ENCODE data around the gene MRPS18A.
"Not testable (repeated sequence)": the region's sequence is repeated elsewhere in the genome, so short reads cannot be mapped to it uniquely, and the experiment has no call there.

The MRPS18A gene

DNA sequence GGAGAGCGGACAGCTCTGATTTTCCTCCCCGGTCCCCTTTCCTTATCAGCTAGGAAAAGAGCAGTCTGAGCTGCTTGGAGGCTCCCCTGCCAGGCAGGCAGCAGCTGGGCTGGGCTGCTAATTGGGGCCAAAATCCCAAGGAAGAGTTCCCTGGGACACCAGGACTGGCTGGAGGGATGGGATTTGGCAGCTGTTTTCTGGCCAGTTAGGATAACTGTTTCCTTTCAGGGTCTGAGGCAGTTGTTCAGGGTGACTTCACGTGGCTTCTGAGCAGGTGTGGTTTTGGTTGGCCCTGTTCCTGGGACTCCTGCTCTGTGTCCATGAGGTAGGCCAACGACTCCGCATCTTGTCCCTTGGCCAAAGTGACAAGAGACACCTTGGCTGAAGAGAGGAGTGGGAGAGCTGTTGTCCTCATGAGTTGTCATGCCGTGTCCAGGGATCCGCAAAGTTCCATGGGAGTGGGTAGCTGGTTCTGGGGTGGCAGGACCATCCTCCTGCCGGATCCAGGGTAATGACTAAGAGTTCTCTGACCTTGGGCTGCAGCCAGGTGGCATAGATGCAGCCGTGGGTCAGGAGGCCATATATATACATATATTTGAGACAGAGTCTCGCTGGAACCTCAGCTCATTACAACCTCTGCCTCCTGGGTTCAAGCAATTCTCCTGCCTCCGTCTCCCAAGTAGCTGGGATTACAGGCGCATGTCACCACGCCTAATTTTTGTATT lies 21.2 kb downstream of the MRPS18A start:
- H3K27ac ChIP-seq (ENCODE audit: low read depth in 2 of 2, low read length in 2 of 2) = no peak overlapping the region
- no peak overlapping the region for H3K4me3 ChIP-seq (ENCODE audit: low read length in 2 of 2)
- peaks cover 32% of the 10 kb centered on the region in 2 donors for H3K4me1 ChIP-seq (ENCODE audit: control insufficient read depth in 2 of 2, insufficient read depth in 2 of 2, low read length in 2 of 2)
- no peak overlapping the region for H3K9ac ChIP-seq (ENCODE audit: low read depth in 1 of 2, low read length in 2 of 2)
- no peaks in the 10 kb centered on the region for H3K27me3 ChIP-seq (ENCODE audit: control insufficient read depth in 2 of 2, insufficient read depth in 2 of 2, low read length in 2 of 2)
- H3K36me3 ChIP-seq (ENCODE audit: control insufficient read depth in 2 of 2, insufficient read depth in 2 of 2, low read length in 2 of 2) = peaks cover 8% of the 10 kb centered on the region in 2 donors
- H3K9me3 ChIP-seq (ENCODE audit: control insufficient read depth in 2 of 2, low read length in 2 of 2) = no peaks in the 10 kb centered on the region

DNA sequence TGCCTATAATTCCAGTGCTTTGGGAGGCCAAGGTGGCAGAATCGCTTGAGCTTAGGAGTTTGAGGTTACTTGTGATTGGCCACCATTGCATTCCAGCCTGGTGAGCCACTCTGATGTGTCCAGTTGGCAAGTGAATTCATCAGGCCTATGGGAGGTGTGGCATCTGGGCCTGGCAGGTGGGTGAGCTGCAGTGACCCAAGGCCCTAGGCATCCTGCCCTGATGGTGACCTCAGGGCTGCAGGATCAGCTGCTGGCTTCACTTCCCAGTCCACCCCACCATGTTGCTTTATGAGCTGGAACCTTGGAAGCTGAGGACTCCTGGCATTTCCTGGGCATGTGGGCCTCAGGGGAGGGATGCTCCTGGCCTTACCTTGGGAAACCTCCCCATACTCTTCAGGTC lies 22.2 kb downstream of the MRPS18A start:
- peaks cover 27% of the 10 kb centered on the region in 2 donors for H3K4me1 ChIP-seq (ENCODE audit: control insufficient read depth in 2 of 2, insufficient read depth in 2 of 2, low read length in 2 of 2)
- H3K9ac ChIP-seq (ENCODE audit: low read depth in 1 of 2, low read length in 2 of 2) = no peak overlapping the region
- H3K4me3 ChIP-seq (ENCODE audit: low read length in 2 of 2) = no peak overlapping the region
- no peaks in the 10 kb centered on the region for H3K27me3 ChIP-seq (ENCODE audit: control insufficient read depth in 2 of 2, insufficient read depth in 2 of 2, low read length in 2 of 2)
- H3K36me3 ChIP-seq (ENCODE audit: control insufficient read depth in 2 of 2, insufficient read depth in 2 of 2, low read length in 2 of 2) = no peaks in the 10 kb centered on the region
- H3K27ac ChIP-seq (ENCODE audit: low read depth in 2 of 2, low read length in 2 of 2) = no peak overlapping the region
- peaks cover 0 to 4% of the 10 kb centered on the region in 2 donors for H3K9me3 ChIP-seq (ENCODE audit: control insufficient read depth in 2 of 2, low read length in 2 of 2)

DNA sequence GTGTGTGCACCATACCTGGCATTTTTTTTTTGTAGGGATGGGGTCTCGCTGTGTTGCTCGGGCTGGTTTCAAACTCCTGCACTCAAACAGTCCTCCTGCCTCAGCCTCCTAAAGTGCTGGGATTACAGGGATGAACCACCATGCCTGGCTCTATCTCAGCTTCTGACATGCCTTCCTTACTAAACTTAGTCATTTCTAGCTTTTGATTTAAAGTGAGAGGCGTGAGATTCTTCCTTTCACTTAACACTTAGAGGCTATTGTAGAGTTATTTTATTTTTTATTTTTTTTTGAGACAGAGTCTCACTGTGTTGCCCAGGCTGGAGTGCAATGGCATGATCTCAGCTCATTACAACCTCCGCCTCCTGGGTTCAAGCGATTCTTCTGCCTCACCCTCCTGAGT lies 24.6 kb downstream of the MRPS18A start:
- not testable (repeated sequence) for H3K9ac ChIP-seq (ENCODE audit: low read depth in 1 of 2, low read length in 2 of 2); H3K9me3 ChIP-seq (ENCODE audit: control insufficient read depth in 2 of 2, low read length in 2 of 2); H3K4me3 ChIP-seq (ENCODE audit: low read length in 2 of 2); H3K4me1 ChIP-seq (ENCODE audit: control insufficient read depth in 2 of 2, insufficient read depth in 2 of 2, low read length in 2 of 2); H3K27me3 ChIP-seq (ENCODE audit: control insufficient read depth in 2 of 2, insufficient read depth in 2 of 2, low read length in 2 of 2); H3K36me3 ChIP-seq (ENCODE audit: control insufficient read depth in 2 of 2, insufficient read depth in 2 of 2, low read length in 2 of 2); H3K27ac ChIP-seq (ENCODE audit: low read depth in 2 of 2, low read length in 2 of 2)

DNA sequence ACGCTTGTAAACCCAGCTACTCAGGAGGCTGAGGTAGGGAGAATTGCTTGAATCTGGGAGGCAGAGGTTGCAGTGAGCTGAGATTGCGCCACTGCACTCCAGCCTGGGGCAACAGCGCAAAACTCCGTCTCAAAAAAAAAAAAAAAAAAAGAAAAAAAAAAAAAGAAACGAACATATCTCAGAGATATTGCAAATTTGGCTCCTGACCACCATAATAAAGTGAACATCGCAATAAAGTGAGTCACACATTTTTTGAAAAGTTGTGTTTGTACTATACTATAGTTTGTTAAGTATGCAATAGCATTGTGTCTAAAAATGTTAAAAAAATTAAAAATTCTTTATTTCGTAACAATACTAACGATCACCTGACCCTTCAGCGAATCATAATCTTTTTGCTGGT lies 29.4 kb downstream of the MRPS18A start:
- Histone ChIP-seq H3K27me3 (ENCODE audit: control insufficient read depth in 2 of 2, insufficient read depth in 2 of 2, low read length in 2 of 2) (no peaks in the 10 kb centered on the region), H3K4me1 (ENCODE audit: control insufficient read depth in 2 of 2, insufficient read depth in 2 of 2, low read length in 2 of 2) (no peaks in the 10 kb centered on the region)

DNA sequence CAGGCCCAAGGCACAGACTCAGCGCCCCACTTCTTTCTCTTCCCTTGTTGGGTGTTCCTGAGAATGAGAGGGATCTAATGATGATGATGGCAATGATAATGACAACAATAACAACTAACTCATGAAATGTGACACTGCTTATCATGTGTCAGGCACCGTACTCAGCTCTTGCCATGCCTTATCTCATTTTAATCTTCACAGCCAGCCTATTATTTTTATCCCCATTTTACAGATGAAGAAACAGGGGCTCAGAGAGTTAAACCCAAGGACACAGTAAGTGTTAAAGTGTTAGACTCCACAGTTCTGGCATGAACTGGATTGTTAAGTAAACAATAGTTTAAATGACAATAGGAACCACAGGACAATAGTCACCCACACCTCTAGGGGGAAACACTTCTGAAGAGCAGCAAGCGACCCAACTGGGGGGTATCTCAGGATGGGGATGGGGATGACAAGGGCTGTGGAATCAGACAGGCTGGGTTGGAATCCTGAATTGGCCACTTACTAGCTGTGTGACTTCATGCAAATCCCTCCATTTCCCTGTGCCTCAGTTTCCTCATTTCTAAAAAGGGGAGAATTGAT lies 30.3 kb downstream of the MRPS18A start:
- Histone ChIP-seq H3K9ac (ENCODE audit: low read depth in 1 of 2, low read length in 2 of 2) (no peak overlapping the region), H3K36me3 (ENCODE audit: control insufficient read depth in 2 of 2, insufficient read depth in 2 of 2, low read length in 2 of 2) (no peaks in the 10 kb centered on the region), H3K4me1 (ENCODE audit: control insufficient read depth in 2 of 2, insufficient read depth in 2 of 2, low read length in 2 of 2) (no peaks in the 10 kb centered on the region), H3K27me3 (ENCODE audit: control insufficient read depth in 2 of 2, insufficient read depth in 2 of 2, low read length in 2 of 2) (no peaks in the 10 kb centered on the region), H3K27ac (ENCODE audit: low read depth in 2 of 2, low read length in 2 of 2) (no peak overlapping the region), H3K9me3 (ENCODE audit: control insufficient read depth in 2 of 2, low read length in 2 of 2) (peaks cover 0 to 4% of the 10 kb centered on the region in 2 donors), H3K4me3 (ENCODE audit: low read length in 2 of 2) (no peak overlapping the region)

More for the DNA sequence above, 29.4 kb downstream of the MRPS18A start:
- Histone ChIP-seq H3K9me3 (ENCODE audit: control insufficient read depth in 2 of 2, low read length in 2 of 2) (peaks cover 0 to 4% of the 10 kb centered on the region in 2 donors), H3K4me3 (ENCODE audit: low read length in 2 of 2) (no peak overlapping the region), H3K9ac (ENCODE audit: low read depth in 1 of 2, low read length in 2 of 2) (no peak overlapping the region), H3K27ac (ENCODE audit: low read depth in 2 of 2, low read length in 2 of 2) (no peak overlapping the region), H3K36me3 (ENCODE audit: control insufficient read depth in 2 of 2, insufficient read depth in 2 of 2, low read length in 2 of 2) (no peaks in the 10 kb centered on the region)

DNA sequence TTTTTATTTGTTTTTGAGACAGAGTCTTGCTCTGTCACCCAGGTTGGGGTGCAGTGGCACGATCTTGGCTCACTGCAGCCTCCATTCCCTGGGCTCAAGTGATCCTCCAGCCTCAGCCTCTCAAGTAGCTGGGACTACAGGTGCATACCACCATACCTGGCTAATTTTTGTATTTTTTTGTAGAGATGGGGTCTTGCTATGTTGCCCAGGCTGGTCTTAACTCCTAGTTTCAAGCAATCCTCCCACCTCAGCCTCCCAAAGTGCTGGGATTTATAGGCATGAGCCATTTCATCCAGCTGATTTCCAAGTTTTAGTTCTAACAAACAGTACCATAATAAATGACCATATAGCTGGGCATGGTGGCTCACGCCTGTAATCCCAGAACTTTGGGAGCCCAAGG lies 34.8 kb downstream of the MRPS18A start:
- not testable (repeated sequence) for H3K4me3 ChIP-seq (ENCODE audit: low read length in 2 of 2); H3K4me1 ChIP-seq (ENCODE audit: control insufficient read depth in 2 of 2, insufficient read depth in 2 of 2, low read length in 2 of 2); H3K36me3 ChIP-seq (ENCODE audit: control insufficient read depth in 2 of 2, insufficient read depth in 2 of 2, low read length in 2 of 2); H3K27me3 ChIP-seq (ENCODE audit: control insufficient read depth in 2 of 2, insufficient read depth in 2 of 2, low read length in 2 of 2); H3K9ac ChIP-seq (ENCODE audit: low read depth in 1 of 2, low read length in 2 of 2); H3K27ac ChIP-seq (ENCODE audit: low read depth in 2 of 2, low read length in 2 of 2); H3K9me3 ChIP-seq (ENCODE audit: control insufficient read depth in 2 of 2, low read length in 2 of 2)

DNA sequence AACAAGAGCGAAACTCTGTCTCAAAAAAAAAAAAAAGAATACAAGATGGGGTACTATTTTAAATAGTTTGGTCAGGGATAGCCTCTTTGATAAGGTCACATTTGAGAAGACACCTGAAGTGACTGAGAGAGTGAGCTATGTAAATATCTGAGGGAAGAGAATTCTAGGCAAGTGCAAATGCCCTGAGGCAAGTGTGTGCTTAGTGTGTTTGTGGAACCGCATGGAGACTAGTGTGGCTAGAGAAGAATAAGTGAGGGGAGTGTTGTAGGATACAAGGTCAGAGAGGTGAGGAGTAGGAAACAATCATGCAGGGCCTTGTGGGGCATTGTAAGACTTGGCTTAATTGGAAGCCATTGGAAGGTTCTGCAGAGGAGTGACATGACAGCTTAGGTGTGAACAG lies 39.3 kb downstream of the MRPS18A start:
- peaks cover 0 to 2% of the 10 kb centered on the region in 2 donors for H3K4me1 ChIP-seq (ENCODE audit: control insufficient read depth in 2 of 2, insufficient read depth in 2 of 2, low read length in 2 of 2)
- H3K4me3 ChIP-seq (ENCODE audit: low read length in 2 of 2) = no peak overlapping the region
- no peak overlapping the region for H3K27ac ChIP-seq (ENCODE audit: low read depth in 2 of 2, low read length in 2 of 2)
- no peak overlapping the region for H3K9ac ChIP-seq (ENCODE audit: low read depth in 1 of 2, low read length in 2 of 2)
- no peaks in the 10 kb centered on the region for H3K27me3 ChIP-seq (ENCODE audit: control insufficient read depth in 2 of 2, insufficient read depth in 2 of 2, low read length in 2 of 2)
- H3K9me3 ChIP-seq (ENCODE audit: control insufficient read depth in 2 of 2, low read length in 2 of 2) = no peaks in the 10 kb centered on the region
- H3K36me3 ChIP-seq (ENCODE audit: control insufficient read depth in 2 of 2, insufficient read depth in 2 of 2, low read length in 2 of 2) = no peaks in the 10 kb centered on the region

DNA sequence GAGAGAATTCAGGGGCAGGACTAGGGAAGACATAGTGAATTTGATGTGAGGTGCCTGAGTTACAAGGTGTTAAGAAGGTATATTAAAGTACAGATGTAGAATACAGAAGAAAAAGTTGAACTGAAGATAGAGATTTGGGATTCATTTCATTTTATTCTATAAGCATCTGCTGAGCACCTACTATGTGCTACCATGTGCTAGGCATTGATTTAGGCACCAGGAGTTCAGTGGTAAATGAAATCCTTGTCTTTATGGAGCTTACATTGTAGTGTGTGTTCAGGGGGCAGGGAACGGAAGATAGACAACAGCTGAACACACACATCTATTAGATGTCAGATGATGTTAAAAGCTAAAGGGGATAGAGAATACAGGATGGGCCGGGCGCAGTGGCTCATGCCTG lies 40.0 kb downstream of the MRPS18A start:
- Histone ChIP-seq H3K36me3 (ENCODE audit: control insufficient read depth in 2 of 2, insufficient read depth in 2 of 2, low read length in 2 of 2) (peaks cover 0 to 2% of the 10 kb centered on the region in 2 donors), H3K27ac (ENCODE audit: low read depth in 2 of 2, low read length in 2 of 2) (no peak overlapping the region), H3K4me1 (ENCODE audit: control insufficient read depth in 2 of 2, insufficient read depth in 2 of 2, low read length in 2 of 2) (peaks cover 0 to 2% of the 10 kb centered on the region in 2 donors), H3K27me3 (ENCODE audit: control insufficient read depth in 2 of 2, insufficient read depth in 2 of 2, low read length in 2 of 2) (no peaks in the 10 kb centered on the region), H3K9ac (ENCODE audit: low read depth in 1 of 2, low read length in 2 of 2) (no peak overlapping the region), H3K9me3 (ENCODE audit: control insufficient read depth in 2 of 2, low read length in 2 of 2) (no peaks in the 10 kb centered on the region), H3K4me3 (ENCODE audit: low read length in 2 of 2) (no peak overlapping the region)

DNA sequence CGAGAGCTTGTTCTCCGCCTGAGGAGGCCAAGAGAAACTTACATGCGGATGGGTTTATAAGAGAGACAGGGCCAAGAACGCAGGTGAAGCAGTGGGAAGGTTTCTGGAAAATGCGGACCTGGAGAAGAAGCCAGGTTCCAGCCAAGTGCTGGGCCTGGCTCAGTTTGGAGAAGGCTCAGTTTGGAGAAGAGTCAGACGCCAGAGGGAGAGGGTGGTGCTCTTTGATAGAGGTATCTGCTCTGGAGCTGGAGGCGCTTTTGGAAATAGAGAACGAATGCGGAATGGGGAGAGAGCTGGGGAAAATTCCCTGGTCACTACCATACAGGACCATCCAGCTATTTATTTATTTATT lies 42.0 kb downstream of the MRPS18A start:
- Histone ChIP-seq H3K9ac (ENCODE audit: low read depth in 1 of 2, low read length in 2 of 2) (no peak overlapping the region), H3K36me3 (ENCODE audit: control insufficient read depth in 2 of 2, insufficient read depth in 2 of 2, low read length in 2 of 2) (peaks cover 9 to 16% of the 10 kb centered on the region in 2 donors), H3K27ac (ENCODE audit: low read depth in 2 of 2, low read length in 2 of 2) (no peak overlapping the region), H3K4me3 (ENCODE audit: low read length in 2 of 2) (peak overlapping the region; percentile 22 to 54), H3K27me3 (ENCODE audit: control insufficient read depth in 2 of 2, insufficient read depth in 2 of 2, low read length in 2 of 2) (no peaks in the 10 kb centered on the region), H3K4me1 (ENCODE audit: control insufficient read depth in 2 of 2, insufficient read depth in 2 of 2, low read length in 2 of 2) (peaks cover 0 to 2% of the 10 kb centered on the region in 2 donors), H3K9me3 (ENCODE audit: control insufficient read depth in 2 of 2, low read length in 2 of 2) (no peaks in the 10 kb centered on the region)

DNA sequence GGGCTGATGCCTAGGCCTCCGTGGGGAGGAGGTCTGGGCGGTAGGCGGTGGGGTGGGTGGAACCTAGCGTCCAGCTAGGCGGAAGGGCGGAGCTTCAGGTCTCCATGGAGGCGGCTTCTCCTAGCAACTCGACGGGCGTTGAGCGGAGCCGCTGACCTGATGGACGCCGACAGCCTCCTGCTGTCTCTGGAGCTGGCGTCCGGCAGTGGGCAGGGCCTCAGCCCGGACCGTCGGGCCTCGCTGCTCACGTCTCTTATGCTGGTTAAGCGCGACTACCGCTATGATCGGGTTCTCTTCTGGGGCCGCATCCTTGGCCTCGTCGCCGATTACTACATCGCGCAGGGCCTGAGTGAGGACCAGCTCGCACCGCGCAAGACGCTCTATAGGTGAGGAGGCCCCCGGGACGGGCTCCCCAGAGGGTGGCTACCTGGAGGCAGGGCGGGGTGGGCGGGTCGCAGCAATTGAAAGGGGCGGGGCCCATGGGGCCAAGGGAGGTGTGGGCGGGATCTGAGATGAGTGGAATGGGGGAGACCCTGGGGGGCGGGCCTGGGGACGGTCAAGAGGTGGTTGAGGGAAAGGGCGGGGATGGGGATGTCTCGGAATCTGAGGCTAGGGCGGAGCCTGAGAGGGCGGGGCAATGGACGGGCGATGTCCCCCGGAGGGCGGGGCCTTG lies 42.5 kb downstream of the MRPS18A start, which contains the start of gene RSPH9:
Gene RSPH9, plus strand, starts transcription at position 97 of the 673 bp plus-strand sequence. Its CDS starts 63 bp downstream, at position 160.
- Histone ChIP-seq H3K27ac (ENCODE audit: low read depth in 2 of 2, low read length in 2 of 2) (peak within 1 kb of the TSS in 1 of 2 donors; percentile 23), H3K4me1 (ENCODE audit: control insufficient read depth in 2 of 2, insufficient read depth in 2 of 2, low read length in 2 of 2) (peaks cover 0 to 2% of the 10 kb centered on the region in 2 donors), H3K36me3 (ENCODE audit: control insufficient read depth in 2 of 2, insufficient read depth in 2 of 2, low read length in 2 of 2) (peaks cover 14 to 21% of the 10 kb centered on the region in 2 donors), H3K9ac (ENCODE audit: low read depth in 1 of 2, low read length in 2 of 2) (no peak within 1 kb of the TSS), H3K9me3 (ENCODE audit: control insufficient read depth in 2 of 2, low read length in 2 of 2) (no peaks in the 10 kb centered on the region), H3K27me3 (ENCODE audit: control insufficient read depth in 2 of 2, insufficient read depth in 2 of 2, low read length in 2 of 2) (no peaks in the 10 kb centered on the region), H3K4me3 (ENCODE audit: low read length in 2 of 2) (peak within 1 kb of the TSS; percentile 62 to 66)

All from mucosa of rectum (tissue), 2 donors.